Stimulated activated CD4-positive, alpha-beta T cell treated with anti-CD3 and anti-CD28 coated beads, Interleukin-4, amount 100 ng/mL, for 1 hour (primary cell): Measurements from ENCODE around the gene SPDYE8.
A peak's percentile ranks its signal among the peaks of the same experiment; 100 is the strongest.
"Not testable (repeated sequence)": the region's sequence is repeated elsewhere in the genome, so short reads cannot be mapped to it uniquely, and the experiment has no call there.

Experiments
- DNase-seq: peaks from one replicate; pipeline ENCODE4 v3.0.0-alpha.2; 2020

SPDYE8 gene, protein sequence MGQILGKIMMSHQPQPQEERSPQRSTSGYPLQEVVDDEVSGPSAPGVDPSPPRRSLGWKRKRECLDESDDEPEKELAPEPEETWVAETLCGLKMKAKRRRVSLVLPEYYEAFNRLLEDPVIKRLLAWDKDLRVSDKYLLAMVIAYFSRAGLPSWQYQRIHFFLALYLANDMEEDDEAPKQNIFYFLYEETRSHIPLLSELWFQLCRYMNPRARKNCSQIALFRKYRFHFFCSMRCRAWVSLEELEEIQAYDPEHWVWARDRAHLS

DNA sequence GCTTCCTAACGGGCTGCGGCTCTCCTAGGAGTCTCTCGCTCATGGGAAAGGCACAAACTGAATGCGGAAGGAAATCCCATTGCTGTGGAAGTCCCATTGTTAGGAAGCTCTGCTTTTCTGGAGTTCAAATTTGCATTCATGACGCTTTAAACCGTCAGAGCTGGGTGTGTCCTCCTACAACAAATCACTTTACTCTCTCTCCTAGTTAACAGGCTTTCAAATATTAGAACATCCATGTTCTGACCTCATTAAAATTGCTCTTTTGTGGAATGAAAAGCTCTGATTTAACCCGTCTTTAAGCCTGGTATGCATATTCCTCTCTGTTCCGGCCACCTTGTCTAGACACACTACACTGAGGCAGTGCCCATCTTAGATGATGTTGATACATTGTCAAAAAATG is at the start of gene SPDYE8:
SPDYE8 (minus strand) TSS at position 101 of the 400 bp plus-strand sequence. CDS start 1,800 bp downstream, outside the sequence.
- not testable (repeated sequence) for DNase-seq

DNA sequence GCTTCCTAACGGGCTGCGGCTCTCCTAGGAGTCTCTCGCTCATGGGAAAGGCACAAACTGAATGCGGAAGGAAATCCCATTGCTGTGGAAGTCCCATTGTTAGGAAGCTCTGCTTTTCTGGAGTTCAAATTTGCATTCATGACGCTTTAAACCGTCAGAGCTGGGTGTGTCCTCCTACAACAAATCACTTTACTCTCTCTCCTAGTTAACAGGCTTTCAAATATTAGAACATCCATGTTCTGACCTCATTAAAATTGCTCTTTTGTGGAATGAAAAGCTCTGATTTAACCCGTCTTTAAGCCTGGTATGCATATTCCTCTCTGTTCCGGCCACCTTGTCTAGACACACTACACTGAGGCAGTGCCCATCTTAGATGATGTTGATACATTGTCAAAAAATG is 28.2 kb upstream of the SPDYE8 start, which contains the start of gene SPDYE11:
SPDYE11 (minus strand) TSS at position 101 of the 400 bp plus-strand sequence. CDS start 1,800 bp downstream, outside the sequence.
- not testable (repeated sequence) for DNase-seq

DNA sequence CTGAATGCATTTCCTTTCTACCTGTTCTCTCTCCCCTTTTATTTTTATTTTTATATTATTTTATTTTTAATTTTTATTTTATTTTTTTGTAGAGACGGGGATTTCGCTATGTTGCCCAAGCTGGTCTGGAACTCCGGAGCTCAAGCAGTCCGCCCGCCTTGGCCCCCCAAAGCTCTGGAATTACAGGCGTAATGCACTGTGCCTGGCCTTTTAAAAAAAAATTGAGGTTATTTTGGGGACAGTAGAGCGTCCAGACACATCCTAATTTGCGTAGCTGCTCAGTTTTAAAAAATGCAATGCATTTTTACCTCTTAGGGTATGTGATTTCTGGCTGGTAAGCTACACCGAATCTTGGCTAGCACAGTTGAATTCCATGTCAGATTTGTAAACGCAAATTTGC is 23.1 kb downstream of the SPDYE8 start:
- DNase-seq: not testable (repeated sequence)

DNA sequence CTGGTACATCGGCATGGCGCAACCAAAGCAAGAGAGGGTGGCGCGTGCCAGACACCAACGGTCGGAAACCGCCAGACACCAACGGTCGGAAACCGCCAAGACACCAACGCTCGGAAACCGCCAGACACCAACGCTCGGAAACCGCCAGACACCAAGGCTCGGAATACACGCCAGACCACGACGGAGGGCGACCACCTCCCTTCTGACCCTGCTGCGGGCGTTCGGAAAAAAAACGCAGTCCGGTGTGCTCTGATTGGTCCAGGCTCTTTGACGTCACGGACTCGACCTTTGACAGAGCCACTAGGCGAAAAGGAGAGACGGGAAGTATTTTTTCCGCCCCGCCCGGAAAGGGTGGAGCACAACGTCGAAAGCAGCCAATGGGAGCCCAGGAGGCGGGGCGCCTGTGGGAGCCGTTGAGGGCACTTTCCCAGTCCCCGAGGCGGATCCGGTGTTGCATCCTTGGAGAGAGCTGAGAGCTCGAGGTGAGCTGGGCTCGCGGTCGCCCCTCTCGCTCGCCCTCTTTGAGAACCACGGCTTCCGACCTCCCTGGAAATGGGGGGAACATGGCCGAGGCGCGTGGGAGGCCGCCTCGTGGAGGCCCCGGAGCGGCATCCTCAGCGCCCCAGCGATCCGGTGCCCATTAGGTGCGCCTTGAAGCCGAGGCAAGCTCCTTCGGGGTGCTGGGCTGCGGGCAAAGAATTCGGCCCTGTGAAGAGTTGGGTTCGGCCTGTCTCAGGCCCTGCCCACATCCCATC is 23.7 kb downstream of the SPDYE8 start:
- peak; percentile 78 for DNase-seq

DNA sequence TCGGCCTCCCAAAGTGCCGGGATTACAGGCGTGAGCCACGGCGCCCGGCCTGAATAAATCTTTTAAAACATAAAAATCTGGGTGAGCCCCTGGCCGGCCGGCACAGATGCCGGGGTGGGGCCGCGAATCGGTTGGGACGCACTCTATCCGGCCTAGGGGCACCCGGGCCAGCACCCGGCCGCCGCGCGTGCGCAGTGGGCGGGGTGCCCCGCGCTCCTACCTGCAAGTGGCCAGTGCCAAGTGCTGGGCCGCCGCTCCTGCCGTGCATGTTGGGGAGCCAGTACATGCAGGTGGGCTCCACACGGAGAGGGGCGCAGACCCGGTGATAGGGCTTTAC is 24.2 kb downstream of the SPDYE8 start:
- peak; percentile 73 for DNase-seq

DNA sequence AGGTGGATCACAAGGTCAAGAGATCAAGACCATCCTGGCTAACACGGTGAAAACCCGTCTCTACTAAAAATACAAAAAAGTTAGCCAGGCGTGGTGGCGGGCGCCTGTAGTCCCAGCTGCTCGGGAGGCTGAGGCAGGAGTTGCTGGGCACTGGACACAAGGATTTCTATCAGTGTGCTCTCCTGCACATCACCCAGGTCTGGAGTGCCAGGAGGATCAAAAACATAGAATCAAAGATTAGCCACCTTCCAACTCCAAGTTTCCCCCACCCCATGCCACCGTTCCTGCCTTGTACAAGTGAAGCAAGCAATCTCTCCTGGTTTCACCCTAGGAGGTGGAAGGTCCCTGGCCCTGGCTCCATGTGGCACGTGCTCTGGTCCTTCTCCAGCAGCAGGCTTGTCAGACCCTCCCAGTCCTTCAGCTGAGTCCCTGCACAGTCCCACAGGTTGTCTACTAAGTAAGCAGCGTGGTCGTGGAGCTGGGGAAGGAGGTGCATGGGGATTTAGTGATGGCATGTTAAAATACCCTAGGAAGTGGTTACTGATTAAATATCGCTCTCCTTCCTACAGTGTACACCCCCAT is 31.6 kb downstream of the SPDYE8 start:
- DNase-seq: not testable (repeated sequence)

DNA sequence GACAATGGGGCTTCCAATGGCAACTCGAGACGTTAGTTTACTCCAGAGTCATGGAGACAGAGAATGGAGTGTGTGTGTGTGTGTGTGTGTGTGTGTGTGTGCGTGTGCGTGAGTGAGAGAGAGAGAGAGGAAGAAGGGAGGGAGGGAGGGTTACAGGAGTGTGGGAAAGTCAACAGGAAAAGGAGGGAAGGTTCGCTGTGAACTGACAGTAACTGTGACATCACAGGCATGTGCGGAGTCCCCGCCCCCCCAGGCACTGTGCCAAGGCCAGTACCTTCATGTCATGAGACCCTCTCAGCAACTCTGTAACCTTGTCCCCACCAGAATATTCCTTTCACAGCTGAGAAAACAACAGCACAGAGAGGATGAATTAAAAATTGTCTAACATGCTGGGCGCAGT is 32.1 kb downstream of the SPDYE8 start:
- not testable (repeated sequence) for DNase-seq

DNA sequence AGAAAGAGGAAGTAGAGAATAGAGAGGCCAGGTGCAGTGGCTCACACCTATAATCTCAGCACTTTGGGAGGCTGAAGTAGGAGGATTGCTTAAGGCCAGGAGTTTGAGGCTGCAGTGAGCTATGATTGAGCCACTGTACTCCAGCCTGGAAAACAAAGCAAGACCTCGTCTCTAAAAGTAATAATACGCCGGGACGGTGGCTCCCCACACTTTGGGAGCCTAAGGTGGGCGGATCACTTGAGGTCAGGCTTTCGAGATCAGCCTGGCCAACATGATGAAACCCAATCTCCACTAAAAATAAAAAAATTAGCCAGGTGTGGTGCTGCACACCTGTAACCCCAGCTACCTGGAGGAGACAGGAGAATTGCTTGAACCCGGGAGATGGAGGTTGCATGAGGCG is 34.1 kb downstream of the SPDYE8 start:
- DNase-seq: not testable (repeated sequence)

DNA sequence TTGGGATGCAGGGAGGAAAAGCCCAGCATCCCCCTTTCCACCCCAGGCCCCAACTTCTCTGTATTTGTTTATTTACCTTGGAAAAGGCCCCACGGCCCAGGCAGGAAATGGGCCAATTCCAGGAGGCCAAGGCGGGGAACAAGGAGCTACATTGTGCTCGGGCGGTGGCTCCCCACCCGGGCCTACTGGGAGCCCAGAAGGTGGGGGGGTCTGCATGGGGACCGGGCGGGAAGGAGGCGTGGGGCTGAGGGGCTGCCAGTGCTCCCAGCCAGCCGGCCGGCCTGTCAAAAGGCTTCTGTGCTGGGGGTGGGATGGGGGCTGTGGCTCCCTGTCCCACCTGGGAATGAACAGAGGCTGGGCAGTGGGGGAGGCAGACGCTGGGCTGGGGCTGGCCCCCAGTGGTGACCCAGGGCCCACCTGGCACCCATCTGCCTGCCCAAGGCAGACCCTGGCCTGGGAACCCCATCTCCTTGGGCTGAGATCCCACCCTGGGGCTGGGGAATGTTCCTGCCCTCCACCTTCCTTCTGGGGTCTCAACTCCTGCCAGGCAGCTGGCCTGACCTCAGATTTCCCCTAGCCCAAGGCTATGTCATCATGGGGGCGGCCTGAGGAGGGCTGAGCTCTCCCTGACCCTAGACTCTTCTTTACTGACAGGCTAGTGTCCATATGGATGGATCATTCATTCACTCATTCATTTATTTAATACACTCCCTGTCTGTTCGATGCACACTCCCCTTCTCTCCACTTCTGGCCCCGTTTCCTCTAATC is 39.2 kb downstream of the SPDYE8 start:
- DNase-seq: not testable (repeated sequence)

DNA sequence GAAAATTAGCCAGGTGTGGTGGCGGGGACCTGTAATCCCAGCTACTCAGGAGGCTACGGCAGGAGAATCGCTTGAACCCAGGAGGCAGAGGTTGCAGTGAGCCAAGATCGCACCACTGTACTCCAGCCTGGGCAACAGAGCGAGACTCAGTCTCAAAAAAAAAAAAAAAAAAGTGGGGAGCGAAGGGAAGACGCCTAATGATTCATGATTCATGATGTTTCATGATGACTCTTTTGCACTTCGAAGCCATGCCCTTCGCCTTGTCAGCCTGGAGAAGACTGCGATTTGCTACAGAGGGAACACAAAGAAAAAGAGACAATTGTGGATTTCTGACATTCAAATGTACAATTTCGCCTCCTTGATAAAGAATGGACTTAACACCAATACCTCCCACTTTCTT is 47.5 kb downstream of the SPDYE8 start:
- DNase-seq: not testable (repeated sequence)

DNA sequence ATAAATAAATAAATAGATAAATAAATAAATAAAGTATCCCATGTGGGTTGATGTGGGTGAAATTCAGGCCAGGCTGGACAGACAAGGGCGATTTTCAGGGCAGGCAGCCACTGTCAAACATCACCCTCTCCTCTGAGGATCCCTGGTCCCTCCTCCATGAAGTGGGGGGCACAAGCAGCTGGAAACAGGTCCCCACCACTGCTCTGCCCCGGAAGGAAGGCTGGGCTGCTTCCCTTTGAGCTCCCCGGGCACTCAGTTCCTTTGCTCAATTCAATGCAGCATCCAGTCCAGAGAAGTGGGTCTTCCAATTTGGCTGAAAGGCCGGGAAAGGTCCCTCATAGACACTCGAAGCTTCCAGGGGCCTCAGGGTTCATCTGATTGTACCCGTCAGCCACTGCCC is 49.2 kb downstream of the SPDYE8 start:
- not testable (repeated sequence) for DNase-seq

DNA sequence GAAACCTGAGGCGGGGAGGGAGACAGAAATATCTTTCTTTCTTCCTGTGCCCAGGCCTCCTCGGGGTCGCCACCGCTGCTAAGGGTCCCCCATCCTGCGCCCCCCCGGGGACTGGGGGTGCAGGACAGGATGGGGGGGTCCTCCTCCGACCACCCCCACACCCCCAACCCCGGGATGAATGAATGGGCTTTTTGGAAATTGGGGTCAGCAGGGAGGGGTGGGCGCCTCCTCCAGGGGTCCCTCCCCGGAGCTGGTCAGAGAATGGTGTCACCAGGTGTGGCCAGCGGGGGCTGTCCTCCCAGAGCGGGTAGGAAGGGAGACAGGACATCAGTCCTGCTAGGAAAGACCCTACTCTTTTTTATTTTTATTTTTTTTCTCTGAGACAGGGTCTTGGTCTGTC is 53.1 kb downstream of the SPDYE8 start:
- not testable (repeated sequence) for DNase-seq

DNA sequence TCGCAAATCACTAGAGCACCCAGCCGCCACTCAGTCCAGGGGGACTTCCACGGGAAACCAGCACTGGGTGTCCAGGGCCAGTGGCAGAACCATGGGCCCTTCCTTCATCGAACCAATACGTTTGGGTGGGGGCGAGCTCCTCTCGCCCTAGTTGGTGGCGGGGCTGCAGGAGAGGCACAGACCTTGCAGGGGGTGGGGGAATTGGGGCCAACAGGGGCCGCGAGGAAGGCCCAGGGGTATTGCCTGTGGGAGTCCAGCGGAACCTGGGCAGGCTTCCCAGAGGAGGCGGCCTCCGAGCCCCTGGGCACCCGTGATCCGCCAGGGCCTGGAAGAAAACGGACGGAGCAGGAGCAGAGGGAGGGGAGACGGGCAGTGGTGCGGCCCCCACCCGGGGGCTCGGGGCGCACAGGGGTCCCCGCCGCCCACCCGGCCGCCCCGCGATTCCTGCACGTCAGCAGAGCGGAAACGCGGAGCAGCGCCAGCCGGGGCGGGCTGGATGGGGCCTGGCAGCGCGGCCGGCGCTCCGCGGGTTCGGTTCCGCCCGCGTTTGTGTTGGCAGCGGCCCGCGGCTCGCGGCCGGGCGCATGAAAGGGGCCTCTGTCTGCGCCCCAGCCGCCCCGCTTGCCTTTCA is 53.8 kb downstream of the SPDYE8 start:
- DNase-seq: not testable (repeated sequence)

DNA sequence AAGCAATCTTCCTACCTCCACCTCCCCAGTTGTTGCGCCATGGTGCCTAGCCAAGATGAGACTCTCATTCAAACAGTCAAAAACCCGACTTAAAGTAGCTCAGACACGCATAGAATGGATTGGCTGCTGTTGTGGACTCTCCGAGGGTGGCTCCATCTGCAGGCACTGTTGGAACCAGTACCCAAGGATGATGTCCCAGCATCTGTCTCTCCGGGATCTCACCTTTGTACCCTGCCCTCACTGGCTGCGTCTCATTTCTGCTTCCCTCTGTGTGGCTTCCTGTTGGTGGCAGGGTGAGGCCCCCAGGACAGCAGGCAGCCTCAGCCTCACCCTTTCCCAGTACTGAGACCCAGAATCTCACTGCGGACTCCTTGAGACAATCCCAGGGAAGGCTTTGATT is 54.8 kb downstream of the SPDYE8 start:
- not testable (repeated sequence) for DNase-seq

DNA sequence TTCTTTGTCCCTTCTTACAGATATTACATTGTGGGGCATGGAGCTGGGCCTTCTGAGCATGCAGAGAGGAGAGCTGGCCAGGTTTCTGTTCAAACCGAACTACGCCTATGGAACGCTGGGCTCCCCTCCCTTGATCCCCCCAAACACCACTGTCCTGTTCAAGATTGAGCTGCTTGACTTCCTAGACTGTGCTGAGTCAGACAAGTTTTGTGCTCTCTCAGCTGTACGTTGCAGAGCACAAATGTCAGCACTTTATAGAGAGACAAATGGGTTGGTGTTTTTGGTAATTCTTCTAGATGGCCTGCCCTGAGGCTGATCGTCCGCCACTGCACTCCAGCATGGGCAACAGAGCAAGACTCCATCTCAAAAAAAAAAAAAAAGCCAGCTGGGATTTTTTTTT is 58.1 kb downstream of the SPDYE8 start:
- not testable (repeated sequence) for DNase-seq
